A673 (cell line): ENCODE data around the gene HEY2. TPM values are rescaled to one million over a fixed set of nuclear protein-coding genes. Genes with fewer than 3 reads are reported as not detected.

ENCODE experiments used
- BruUV-seq: library from RNA; stranded (reverse); fragments of 400-500 nt; replicated peaks from 2 replicates; lab custom pipeline; 2021; lab: Mats Ljungman, UMichigan
- CTCF ChIA-PET: fragments of 300-600 bp; sonication (Branson Sonifier 250); formaldehyde crosslinking; loops from one replicate; lab custom pipeline; 2022; ENCODE audit warnings: antibody characterized with exemption; lab: Charles Lee
- POLR2A ChIA-PET: fragments of 300-600 bp; sonication (Branson Sonifier 250); formaldehyde crosslinking; loops from one replicate; lab custom pipeline; 2022; ENCODE audit warnings: antibody characterized with exemption; ENCODE audit not compliant: low non-redundant PET; lab: Charles Lee
- DNase-seq: peaks from one replicate; pipeline ENCODE4 v3.0.0-alpha.2; 2015; ENCODE audit warnings: low spot score
- H3K27ac ChIP-seq: fragments of 200-600 bp; sonication (generic); 2 replicates; pipeline ENCODE4 v1.5.1; 2016; ENCODE audit warnings: mixed run types, low read depth, mild to moderate bottlenecking, mixed read lengths, antibody characterized with exemption, low read length; ENCODE audit not compliant: poor library complexity, severe bottlenecking
- H3K27me3 ChIP-seq: fragments of 200-600 bp; sonication (generic); replicated peaks from 2 replicates; pipeline ENCODE4 v1.6.1; 2017; ENCODE audit warnings: mixed run types, low read depth, mild to moderate bottlenecking, mixed read lengths, antibody characterized with exemption, low read length; ENCODE audit not compliant: insufficient read depth, poor library complexity
- H3K36me3 ChIP-seq: fragments of 200-600 bp; sonication (generic); 2 replicates; pipeline ENCODE4 v1.6.1; 2016; ENCODE audit warnings: mixed run types, mild to moderate bottlenecking, mixed read lengths, antibody characterized with exemption, low read length; ENCODE audit not compliant: insufficient read depth, poor library complexity, severe bottlenecking
- H3K4me1 ChIP-seq: fragments of 200-600 bp; sonication (generic); 2 replicates; pipeline ENCODE4 v1.6.1; 2017; ENCODE audit warnings: mixed run types, mild to moderate bottlenecking, mixed read lengths, antibody characterized with exemption, low read length; ENCODE audit not compliant: insufficient read depth, poor library complexity, severe bottlenecking
- H3K4me3 ChIP-seq: fragments of 200-600 bp; sonication (generic); 2 replicates; pipeline ENCODE4 v1.5.1; 2016; ENCODE audit warnings: low read depth, mixed run types, mild to moderate bottlenecking, mixed read lengths, low read length; ENCODE audit not compliant: poor library complexity, severe bottlenecking
- H3K9me3 ChIP-seq: fragments of 200-600 bp; sonication (generic); 2 replicates; pipeline ENCODE4 v1.6.1; 2016; ENCODE audit warnings: mixed run types, low read depth, mild to moderate bottlenecking, mixed read lengths, antibody characterized with exemption, low read length; ENCODE audit not compliant: poor library complexity, severe bottlenecking
- CTCF ChIP-seq: fragments of 300-800, 200-600 bp; sonication (generic); conservative IDR thresholded peaks from 2 replicates; pipeline ENCODE4 v1.5.1; 2017; ENCODE audit warnings: low read depth, mild to moderate bottlenecking, antibody characterized with exemption, low read length, moderate library complexity, mixed read lengths
- EZH2 ChIP-seq: fragments of 200-600 bp; sonication (generic); IDR thresholded peaks from 2 replicates; pipeline ENCODE4 v1.6.1; 2017; ENCODE audit warnings: borderline replicate concordance, low read depth, mild to moderate bottlenecking, mixed read lengths, antibody characterized with exemption, low read length; ENCODE audit not compliant: poor library complexity, severe bottlenecking
- intact Hi-C: fragments of 100-400 bp; cut with micrococcal nuclease; formaldehyde crosslinking; loops from one replicate; pipeline ENCODE4 v1.10.0; 2022; ENCODE audit not compliant: unreplicated experiment
- total RNA-seq: library from RNA; stranded (reverse); gene quantifications from 2 replicates; pipeline ENCODE4 v1.2.3, GENCODE V29; 2021

Gene HEY2
- total RNA-seq, 1 experiment from 2014 or later, result 0.32 TPM

DNA sequence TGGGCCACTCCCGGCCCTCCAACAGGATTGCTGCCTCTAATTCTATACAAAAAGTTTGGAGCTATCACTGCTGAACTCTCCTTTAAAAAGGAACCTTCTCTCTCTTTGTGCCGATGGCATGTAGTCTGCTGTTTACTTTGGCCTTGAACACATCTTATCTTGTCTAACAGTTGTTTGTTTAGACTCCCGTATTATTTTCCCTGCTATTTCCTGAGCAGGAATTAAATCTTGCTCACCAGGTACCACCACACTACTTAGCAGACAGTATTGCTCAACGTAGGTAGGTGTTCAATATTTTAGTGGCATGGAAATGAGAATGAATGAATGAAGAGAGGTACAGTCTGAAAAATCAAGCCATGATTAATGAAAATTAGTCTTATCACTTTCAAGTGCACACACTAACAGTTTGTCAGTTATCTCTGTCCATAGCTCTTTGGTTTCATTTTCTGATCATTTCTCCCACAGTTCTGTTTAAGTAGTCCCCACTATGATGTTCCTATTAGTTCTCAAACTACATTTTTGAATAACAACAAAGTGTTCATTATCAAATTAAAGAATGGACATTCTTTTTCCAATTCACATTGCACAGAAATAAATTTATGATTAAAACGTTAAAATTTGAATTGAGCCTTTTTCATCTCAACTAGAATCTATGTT, 6.8 kb upstream of the HEY2 start:
- CTCF ChIA-PET, result no interaction called here
- DNase-seq, result no peak
- Histone ChIP-seq H3K4me3 (no peak overlapping the region), H3K27ac (no peak overlapping the region), H3K27me3 (peaks cover 46% of the 10 kb centered on the region), H3K4me1 (no peaks in the 10 kb centered on the region), H3K9me3 (no peaks in the 10 kb centered on the region), H3K36me3 (no peaks in the 10 kb centered on the region)
- POLR2A ChIA-PET, result interaction anchor here (0.8 kb wide), 1 partner anchor 27 kb away, joined by 6 read pairs; no protein-coding TSS in a partner anchor
- intact Hi-C loops, result no loop called here
- no TSS peak for BruUV-seq
- no peak for TF ChIP-seq EZH2
- no peak for TF ChIP-seq CTCF

GRCh38 chr6:125743604-125744003, 5.8 kb upstream of the HEY2 start:
- Histone ChIP-seq H3K36me3 (no peaks in the 10 kb centered on the region), H3K27me3 (peaks cover 56% of the 10 kb centered on the region), H3K27ac (no peak overlapping the region), H3K4me3 (no peak overlapping the region), H3K9me3 (no peaks in the 10 kb centered on the region), H3K4me1 (no peaks in the 10 kb centered on the region)
- no TSS peak for BruUV-seq
- intact Hi-C loops, result no loop called here
- POLR2A ChIA-PET, result no interaction called here
- CTCF ChIA-PET, result no interaction called here
- no peak for DNase-seq
- TF ChIP-seq CTCF, result no peak
- TF ChIP-seq EZH2, result no peak

DNA sequence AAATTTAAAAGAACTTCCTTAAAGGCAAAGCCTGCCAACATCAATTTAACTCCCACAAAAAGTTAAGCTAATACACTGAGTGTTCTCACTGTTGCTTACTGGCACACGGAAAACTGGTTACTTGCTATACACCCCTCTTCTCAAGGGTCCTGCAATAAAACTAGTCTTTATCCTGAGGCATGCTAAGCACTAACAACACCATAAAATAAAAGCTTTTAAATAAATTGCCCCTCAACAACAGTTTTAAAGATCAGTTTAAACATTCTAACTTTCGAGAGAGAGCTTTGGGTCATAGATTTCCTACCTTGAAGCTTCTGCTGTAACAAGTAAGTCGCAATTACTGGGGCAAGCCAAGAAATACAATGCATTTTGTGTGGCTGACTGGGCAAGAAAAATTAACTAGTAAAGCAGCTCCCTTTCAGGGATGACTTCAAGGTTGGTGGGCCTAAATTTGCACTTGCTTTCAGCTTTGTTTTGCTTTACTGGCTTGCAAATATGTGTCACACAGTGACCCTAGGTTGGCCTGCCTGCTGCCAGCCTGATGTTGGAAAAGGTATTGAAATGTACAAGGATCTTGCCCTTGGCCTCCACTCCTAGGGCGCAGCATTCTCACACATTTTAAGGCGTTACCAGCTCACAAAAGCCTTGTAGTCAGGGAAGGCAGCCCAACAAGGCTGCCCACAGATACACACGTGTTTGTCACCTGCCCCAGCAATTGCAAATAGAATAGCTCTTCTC, 4.0 kb upstream of the HEY2 start:
- intact Hi-C loops, result no loop called here
- CTCF ChIA-PET, result interaction anchor here (0.9 kb wide), 1 partner anchor 24 kb away, joined by 3 read pairs; no protein-coding TSS in a partner anchor
- Histone ChIP-seq H3K4me3 (no peak overlapping the region), H3K9me3 (no peaks in the 10 kb centered on the region), H3K27me3 (peaks cover 69% of the 10 kb centered on the region), H3K4me1 (peaks cover 8% of the 10 kb centered on the region), H3K27ac (no peak overlapping the region), H3K36me3 (no peaks in the 10 kb centered on the region)
- BruUV-seq, result no TSS peak
- no peak for DNase-seq
- TF ChIP-seq CTCF (no peak), EZH2 (no peak)
- POLR2A ChIA-PET, result no interaction called here
